ENCODE results near the gene SLC7A10.

Gene SLC7A10

DNA sequence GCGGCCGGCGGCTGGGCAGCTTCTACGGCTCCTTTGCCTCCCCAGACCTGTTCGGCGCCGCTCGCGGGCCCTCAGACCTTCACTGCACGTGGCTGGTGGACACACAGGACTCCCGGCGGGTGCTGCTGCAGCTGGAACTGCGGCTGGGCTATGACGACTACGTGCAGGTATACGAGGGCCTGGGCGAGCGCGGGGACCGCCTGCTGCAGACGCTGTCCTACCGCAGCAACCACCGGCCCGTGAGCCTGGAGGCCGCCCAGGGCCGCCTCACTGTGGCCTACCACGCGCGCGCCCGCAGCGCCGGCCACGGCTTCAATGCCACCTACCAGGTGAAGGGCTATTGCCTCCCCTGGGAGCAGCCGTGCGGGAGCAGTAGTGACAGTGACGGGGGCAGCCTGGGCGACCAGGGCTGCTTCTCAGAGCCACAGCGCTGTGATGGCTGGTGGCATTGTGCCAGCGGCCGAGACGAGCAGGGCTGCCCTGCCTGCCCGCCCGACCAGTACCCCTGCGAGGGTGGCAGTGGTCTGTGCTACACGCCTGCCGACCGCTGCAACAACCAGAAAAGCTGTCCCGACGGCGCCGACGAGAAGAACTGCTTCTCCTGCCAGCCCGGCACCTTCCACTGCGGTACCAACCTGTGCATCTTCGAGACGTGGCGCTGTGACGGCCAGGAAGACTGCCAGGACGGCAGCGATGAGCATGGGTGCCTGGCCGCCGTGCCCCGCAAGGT, 20.0 kb downstream of the SLC7A10 start:
- Mint-ChIP-seq H3K9me3 (no peaks in the 10 kb centered on the region), H3K27ac (no peak overlapping the region), H3K27me3 (ENCODE audit: low read depth, poor library complexity) (peaks cover 3% of the 10 kb centered on the region), H3K4me1 (no peaks in the 10 kb centered on the region), H3K4me3 (no peak overlapping the region), H3K36me3 (ENCODE audit: low read depth) (peaks cover 8% of the 10 kb centered on the region)
- TF ChIP-seq, protein P1, sequence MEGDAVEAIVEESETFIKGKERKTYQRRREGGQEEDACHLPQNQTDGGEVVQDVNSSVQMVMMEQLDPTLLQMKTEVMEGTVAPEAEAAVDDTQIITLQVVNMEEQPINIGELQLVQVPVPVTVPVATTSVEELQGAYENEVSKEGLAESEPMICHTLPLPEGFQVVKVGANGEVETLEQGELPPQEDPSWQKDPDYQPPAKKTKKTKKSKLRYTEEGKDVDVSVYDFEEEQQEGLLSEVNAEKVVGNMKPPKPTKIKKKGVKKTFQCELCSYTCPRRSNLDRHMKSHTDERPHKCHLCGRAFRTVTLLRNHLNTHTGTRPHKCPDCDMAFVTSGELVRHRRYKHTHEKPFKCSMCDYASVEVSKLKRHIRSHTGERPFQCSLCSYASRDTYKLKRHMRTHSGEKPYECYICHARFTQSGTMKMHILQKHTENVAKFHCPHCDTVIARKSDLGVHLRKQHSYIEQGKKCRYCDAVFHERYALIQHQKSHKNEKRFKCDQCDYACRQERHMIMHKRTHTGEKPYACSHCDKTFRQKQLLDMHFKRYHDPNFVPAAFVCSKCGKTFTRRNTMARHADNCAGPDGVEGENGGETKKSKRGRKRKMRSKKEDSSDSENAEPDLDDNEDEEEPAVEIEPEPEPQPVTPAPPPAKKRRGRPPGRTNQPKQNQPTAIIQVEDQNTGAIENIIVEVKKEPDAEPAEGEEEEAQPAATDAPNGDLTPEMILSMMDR (IDR thresholded peaks at IDR 0.05) = no peak
- DNase-seq = no peak

- TF ChIP-seq, protein P1 (IDR thresholded peaks at IDR 0.05) = no peak
- H3K4me3 Mint-ChIP-seq = no peak overlapping the region
- no peaks in the 10 kb centered on the region for H3K4me1 Mint-ChIP-seq
- peaks cover 3% of the 10 kb centered on the region for H3K27me3 Mint-ChIP-seq (ENCODE audit: low read depth, poor library complexity)
- no peaks in the 10 kb centered on the region for H3K9me3 Mint-ChIP-seq
- no peak overlapping the region for H3K27ac Mint-ChIP-seq
- H3K36me3 Mint-ChIP-seq (ENCODE audit: low read depth) = peaks cover 8% of the 10 kb centered on the region
- DNase-seq = no peak
Observed at GRCh38 chr19:33205110-33205509, 20.5 kb downstream of the SLC7A10 start.

DNA sequence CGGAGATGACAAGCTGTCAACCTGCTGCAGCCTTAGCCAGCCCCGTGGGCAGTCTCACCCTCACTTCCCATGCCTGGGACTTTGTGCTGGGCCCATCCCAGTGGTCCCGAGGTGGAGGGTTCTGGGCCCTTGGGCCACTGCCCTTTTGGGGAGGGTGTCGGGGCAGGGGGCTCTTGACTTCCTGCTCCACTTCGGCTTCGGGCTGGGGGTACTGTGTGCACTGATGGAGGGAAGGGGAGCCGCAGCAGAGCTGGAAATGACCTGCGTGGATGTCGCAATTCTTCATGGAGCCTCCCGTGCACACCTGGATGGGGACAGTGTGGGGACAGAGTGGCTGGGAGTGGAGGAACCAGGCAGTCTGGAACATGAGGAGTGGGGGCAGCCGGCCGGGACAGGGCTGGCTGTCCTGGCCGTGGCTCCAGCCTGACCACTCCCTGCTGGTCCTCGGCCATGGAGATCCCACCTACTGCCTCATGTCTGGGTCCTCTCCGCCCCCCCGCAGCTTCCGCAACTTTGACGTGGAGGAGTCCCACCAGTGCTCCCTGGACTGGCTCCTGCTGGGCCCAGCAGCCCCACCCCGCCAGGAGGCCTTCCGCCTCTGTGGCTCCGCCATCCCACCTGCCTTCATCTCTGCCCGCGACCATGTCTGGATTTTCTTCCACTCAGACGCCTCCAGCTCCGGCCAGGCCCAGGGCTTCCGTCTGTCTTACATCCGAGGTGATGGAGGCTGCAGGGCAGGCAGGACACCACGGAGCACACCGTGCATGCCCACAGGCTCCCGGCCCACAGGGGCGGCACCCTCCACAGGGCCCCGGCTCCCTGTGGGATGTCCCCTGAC, 21.3 kb downstream of the SLC7A10 start:
- Mint-ChIP-seq H3K4me1 (no peaks in the 10 kb centered on the region), H3K36me3 (ENCODE audit: low read depth) (peaks cover 8% of the 10 kb centered on the region), H3K4me3 (no peak overlapping the region), H3K9me3 (no peaks in the 10 kb centered on the region), H3K27ac (no peak overlapping the region), H3K27me3 (ENCODE audit: low read depth, poor library complexity) (peaks cover 3% of the 10 kb centered on the region)
- TF ChIP-seq, protein P1 (IDR thresholded peaks at IDR 0.05) = no peak
- DNase-seq = no peak

DNA sequence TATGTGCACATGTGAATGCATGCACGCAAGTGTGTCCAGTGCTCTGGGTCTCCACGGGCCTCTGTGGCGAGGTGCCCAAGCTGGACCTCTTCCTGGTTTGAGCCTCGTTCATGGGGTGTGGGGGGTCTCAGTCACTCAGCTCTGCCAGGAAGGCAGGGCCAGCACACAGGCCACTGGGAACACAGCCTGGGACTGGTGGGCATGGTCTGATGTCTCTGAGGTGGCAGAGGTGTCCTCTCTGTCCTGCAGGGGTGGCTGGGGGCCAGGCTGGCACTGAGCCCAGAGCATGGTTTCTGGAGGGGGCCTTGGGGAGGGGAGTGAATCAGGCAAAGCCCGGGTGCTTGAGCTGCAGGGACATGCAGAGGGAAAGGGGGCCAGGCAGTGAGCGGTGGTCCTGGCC, 22.1 kb downstream of the SLC7A10 start:
- Mint-ChIP-seq H3K36me3 (ENCODE audit: low read depth) (peaks cover 8% of the 10 kb centered on the region), H3K4me3 (no peak overlapping the region), H3K27me3 (ENCODE audit: low read depth, poor library complexity) (peaks cover 3% of the 10 kb centered on the region), H3K4me1 (no peaks in the 10 kb centered on the region), H3K9me3 (no peaks in the 10 kb centered on the region), H3K27ac (no peak overlapping the region)
- no peak for DNase-seq
- TF ChIP-seq, protein P1 (IDR thresholded peaks at IDR 0.05) = no peak

- Mint-ChIP-seq H3K27me3 (ENCODE audit: low read depth, poor library complexity) (peaks cover 3% of the 10 kb centered on the region), H3K4me3 (no peak overlapping the region), H3K36me3 (ENCODE audit: low read depth) (peaks cover 8% of the 10 kb centered on the region), H3K4me1 (no peaks in the 10 kb centered on the region), H3K27ac (no peak overlapping the region), H3K9me3 (no peaks in the 10 kb centered on the region)
- TF ChIP-seq, protein P1 (IDR thresholded peaks at IDR 0.05) = no peak
- no peak for DNase-seq
Observed at GRCh38 chr19:33202546-33203507, 22.8 kb downstream of the SLC7A10 start.

Data from nephron progenitor cell (in vitro differentiated cells).